NCI-H187 treated with DMSO at 0.1 percent for 48 hours (cell line): ENCODE data around the gene TOMM7.
"Not testable (repeated sequence)": the region's sequence is repeated elsewhere in the genome, so short reads cannot be mapped to it uniquely, and the experiment has no call there.

Experiments
- DNase-seq: peaks from one replicate; lab custom pipeline; 2025; lab: John Stamatoyannopoulos, UW

Gene TOMM7

GRCh38 chr7:22853674-22854157 lies 31.1 kb upstream of the TOMM7 start:
- no peak for DNase-seq

DNA sequence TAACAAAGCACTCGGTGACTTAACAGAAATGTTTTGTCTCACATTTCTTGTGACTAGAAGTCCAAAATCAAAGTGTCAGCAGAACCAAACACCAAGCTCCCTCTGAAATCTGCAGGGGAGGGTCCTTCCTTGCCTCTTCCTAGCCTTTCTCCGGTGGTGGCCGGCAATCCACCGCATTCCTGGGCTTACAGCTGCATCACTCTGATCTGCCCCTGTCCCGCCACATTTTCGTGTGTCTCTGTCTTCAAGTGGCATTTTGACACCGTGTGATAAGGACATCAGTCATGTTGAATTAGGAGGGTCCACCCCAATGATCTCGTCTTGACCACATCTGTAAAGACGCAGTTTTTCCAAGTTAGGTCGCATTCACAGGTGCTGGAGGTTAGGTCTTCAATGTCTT lies 30.5 kb upstream of the TOMM7 start:
- no peak for DNase-seq

GRCh38 chr7:22851145-22851544 lies 28.5 kb upstream of the TOMM7 start:
- DNase-seq, result no peak

- not testable (repeated sequence) for DNase-seq
Measured at GRCh38 chr7:22850394-22850793, 27.7 kb upstream of the TOMM7 start.

- no peak for DNase-seq
Measured at GRCh38 chr7:22849662-22850061, 27.0 kb upstream of the TOMM7 start.

GRCh38 chr7:22849172-22849571 lies 26.5 kb upstream of the TOMM7 start:
- DNase-seq, result no peak

- DNase-seq, result no peak
Measured at GRCh38 chr7:22846961-22847360, 24.3 kb upstream of the TOMM7 start.

DNA sequence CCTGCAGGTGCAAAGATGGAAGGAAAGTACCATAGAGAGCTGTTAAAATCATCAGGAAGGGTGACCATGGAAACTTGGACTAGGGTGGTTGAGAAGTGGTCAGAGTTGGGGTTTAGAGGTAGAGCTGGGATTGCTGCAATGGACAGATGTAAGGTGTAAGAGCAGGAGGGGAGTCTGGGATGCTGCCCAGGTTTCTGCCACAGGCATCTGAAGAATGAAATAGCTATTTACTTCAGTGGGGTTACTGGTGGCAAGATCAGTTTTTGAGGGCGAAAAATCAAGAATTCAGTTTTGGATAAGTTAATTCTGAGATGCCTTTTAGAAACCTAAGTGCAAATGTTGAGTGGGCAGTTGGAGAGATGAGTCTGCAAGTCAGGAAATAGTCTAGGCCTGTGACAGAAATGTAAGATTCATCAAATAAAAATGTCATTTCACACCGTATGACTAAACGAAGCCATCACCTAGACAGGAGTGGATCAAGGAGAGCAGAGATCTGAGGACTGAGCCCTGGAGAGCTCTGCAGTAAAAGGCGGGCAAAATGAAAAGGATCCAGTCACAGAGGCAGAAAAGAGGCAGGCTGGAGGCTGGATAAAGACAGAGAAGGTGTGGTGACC lies 22.7 kb upstream of the TOMM7 start:
- no peak for DNase-seq

- DNase-seq, result no peak
Measured at GRCh38 chr7:22843681-22844309, 21.1 kb upstream of the TOMM7 start.

- no peak for DNase-seq
Measured at GRCh38 chr7:22842973-22843372, 20.3 kb upstream of the TOMM7 start.

GRCh38 chr7:22842383-22842941 lies 19.8 kb upstream of the TOMM7 start:
- DNase-seq, result no peak

DNA sequence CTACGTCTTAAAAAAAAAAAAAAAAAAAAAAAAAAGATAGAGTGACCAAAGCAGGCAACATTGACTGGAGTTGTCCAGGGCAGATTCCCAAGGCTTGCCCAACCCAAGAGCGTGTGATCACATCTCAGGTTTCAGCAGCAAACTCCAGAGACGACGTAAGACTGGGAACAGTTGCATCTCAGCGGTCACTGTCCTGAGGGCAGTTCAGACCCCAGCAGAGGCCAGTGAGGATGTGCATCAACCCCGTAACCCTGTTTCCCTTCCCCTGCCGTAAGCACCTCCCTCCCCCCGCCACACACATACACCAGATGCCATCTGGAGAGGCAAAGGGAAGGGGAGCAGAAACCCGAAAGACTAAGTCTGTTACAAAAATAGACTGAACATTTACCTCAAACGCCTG lies 19.3 kb upstream of the TOMM7 start:
- no peak for DNase-seq

GRCh38 chr7:22837308-22837707 lies 14.7 kb upstream of the TOMM7 start:
- no peak for DNase-seq

DNA sequence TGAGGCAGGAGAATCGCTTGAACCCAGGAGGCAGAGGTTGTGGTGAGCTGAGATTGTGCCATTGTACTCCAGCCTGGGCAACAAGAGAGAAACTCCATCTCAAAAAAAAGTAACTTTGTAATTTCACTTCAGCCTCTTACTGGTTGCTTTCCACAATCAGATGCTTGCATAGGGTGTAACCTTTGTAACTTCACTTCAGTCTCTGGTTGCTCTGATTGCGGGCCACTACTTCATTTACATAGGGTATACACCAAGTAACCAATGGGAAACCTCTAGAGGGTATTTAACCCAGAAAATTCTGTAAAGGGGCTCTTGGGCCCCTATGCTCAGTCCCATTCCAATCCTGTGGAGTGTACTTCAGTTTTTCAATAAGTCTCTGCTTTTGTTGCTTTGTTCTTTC lies 13.9 kb upstream of the TOMM7 start:
- DNase-seq, result not testable (repeated sequence)

DNA sequence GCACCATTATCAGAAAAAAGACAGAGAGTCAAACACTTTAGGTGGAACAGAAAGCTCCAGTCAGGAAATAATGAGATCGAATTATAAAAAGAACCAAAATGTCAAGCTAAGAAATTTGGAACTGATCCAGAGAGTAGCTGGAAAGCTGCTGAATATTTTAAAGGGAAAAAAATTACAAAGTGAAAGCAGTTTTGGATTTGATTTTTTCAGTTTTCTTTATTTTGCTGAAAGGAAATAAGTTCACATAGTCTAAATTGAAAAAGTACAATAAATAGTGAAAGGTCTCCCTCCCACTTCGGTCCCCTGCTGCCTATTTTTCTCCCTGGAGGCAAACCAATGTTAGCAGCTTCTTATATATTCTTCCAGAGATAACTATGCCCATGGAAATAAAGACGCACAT lies 11.3 kb upstream of the TOMM7 start:
- no peak for DNase-seq

GRCh38 chr7:22833113-22833855 lies 10.6 kb upstream of the TOMM7 start:
- no peak for DNase-seq

DNA sequence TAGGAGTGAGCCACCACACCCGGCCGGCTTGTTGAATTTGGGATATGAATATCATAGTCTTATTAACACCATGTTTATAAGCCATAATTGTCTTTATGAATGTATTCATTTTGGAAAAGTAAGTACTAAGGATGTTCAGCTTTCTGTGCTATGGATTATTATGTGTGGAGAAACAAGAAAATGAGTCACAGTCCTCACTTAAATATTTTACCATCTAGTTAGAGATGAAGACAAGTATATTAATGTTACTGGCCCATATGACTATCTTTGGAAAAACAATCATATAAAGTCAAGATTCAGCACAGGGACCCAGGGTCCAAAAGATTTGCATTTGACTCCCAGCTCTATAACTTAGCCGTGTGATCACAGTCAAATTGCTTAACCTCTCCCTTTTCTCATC lies 9.8 kb upstream of the TOMM7 start:
- DNase-seq, result no peak

GRCh38 chr7:22831602-22832305 lies 9.1 kb upstream of the TOMM7 start:
- DNase-seq, result no peak

DNA sequence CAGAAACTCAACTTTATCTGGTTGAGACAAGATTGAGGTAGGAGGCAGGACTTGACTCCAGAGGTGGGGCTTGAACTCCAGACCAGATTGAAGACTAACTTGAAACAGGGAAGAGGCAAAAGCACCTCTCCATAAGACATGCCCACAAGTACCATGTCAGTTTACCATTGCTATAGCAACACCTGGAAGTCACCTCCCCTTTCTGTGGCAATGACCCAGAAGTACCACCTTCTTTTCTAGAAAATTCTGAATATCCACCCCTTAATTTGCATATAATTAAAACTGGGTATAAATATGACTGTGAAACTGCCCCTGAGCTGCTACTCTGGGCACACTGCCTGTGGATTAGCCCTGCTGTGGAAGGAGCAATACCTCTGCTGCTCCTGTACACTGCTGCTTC lies 4.9 kb upstream of the TOMM7 start:
- no peak for DNase-seq

DNA sequence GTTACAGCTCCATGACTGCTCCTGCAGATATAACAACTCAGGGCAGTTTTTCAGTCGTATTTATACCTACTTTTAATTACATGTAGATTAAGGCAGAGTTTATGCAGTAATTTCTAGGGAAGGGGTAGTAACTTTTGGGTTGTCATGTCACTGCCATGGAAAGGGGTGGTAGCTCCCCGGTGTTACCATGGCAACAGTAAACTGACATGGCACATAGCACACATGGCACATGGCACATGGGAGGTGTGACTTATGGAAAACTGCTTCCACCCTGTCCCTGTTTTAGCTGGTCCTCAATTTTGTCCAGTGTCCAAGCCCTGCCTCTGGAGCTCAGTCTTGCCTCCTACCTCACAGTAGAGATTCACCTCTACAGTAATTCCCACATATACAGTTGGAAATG lies 3.9 kb upstream of the TOMM7 start:
- DNase-seq, result no peak

DNA sequence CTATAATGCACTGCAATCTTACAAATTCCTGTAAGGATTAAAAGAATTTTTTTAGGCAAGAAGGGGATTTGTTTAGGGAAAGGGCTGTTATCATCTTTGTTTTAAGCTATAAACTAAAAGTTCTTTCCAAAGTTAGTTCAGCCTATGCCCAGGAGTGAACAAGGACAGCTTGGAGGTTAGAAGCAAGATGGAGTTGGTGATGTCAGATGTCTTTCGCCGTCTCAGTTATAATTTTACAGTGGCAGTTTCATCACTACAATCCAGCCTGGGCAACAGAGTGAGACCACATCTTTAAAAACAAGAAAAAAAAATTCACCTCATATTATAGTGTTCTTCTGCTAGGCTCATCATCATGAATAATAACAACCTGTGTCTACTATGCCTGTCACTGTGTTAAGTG lies 2.1 kb upstream of the TOMM7 start:
- DNase-seq, result no peak

DNA sequence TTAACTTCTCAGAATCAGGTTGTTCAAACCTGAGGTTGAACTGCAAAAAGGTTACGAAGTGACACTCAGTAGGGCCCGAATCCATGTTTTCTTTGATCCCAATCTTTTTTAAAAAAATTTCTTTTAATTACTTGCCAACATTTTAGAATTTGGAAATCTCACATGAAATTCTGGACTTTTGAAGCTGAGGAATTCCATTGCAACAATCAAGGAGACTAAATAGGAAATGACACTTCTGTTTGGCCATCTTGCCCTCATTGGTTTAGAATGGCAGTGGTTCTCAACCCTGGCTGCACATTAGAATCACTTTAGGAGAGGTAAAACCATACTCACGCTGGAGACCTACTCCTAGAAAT lies 471 bp upstream of the TOMM7 start:
- no peak for DNase-seq
